Stimulated activated CD8-positive, alpha-beta memory T cell treated with anti-CD3 and anti-CD28 coated beads, Interleukin-4, amount 100 ng/mL, for 24 hours (primary cell): ENCODE data around the gene ZFP62.

Source experiments
- DNase-seq: peaks from one replicate; pipeline ENCODE4 v3.0.0-alpha.2; 2020; ENCODE audit warnings: low read depth

The ZFP62 gene

DNA sequence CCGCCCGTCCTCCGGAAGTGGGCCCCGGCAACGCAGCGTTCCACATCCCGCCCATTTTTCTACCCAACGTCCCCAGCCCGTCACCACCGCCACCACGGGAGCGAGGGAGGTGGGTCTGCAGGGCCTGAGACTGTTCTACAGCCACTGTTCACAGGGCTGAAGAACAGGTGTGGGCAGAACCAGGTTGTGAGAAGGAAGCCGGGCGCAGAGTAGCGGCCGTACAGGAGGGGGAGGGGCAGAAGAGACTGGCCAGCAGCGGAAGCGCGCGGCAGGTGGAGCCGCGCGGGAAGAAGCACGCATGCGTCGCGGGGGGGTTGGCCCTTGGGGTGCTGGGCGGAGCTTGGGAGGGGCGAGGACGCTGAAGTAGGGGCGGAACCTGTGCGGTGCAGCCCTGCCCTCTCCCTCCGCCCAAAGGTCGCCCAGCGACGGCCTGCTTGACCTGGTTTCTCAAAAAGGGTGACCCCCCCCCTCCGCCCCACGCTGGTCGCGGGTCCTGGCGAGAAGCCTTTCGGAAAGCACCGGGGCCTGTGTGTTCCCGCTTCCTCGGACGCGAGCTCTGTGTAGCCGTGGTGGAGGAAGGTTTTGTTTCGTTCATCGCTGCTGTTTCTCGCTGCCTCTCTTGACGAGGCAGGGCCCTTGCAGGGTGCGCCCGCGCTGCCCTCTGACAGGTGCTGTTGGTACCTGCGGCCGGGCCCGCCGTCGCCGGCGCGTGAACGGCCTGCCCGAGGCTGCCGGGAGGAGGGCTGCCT is 50.7 kb downstream of the ZFP62 start:
- peak; percentile 93 for DNase-seq

DNA sequence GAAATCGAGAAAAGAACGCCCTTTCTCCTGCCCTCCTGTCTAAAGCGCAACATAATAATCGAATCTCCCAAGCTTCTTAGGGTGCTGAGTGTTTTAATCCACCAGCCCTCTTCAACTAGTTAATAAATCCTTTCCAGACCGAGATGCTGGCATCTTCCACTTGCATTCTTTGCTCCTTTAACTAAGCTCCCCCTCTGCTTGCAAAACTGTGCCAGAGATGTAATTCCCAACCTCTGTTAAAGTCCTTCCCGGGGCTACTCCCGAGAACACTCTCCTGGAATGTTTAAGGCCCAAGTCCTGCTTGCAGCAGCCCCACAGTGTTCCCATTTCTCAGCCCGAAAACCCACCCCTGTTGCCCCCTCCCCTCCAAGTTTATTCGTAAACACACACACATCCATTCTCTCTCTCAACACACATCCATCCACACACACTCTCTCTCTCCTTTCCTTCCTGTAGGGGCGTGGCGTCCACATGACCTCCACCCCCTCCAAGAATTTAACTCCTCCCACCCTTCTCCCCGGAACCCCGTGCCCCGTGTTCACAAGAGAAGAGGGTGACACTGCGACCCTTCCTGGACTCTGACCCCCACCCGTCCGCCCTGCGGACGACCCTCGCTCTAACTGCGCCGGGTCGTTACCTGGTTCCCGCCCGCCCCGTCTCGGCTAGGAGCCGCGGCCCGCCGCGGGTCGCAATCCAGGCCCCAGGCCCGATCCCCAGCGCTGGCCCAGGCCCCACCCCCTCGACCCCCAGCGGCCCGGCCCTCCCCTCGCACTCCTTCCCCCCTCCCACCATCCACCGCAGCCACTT is 51.5 kb downstream of the ZFP62 start:
- peak; percentile 87 for DNase-seq

DNA sequence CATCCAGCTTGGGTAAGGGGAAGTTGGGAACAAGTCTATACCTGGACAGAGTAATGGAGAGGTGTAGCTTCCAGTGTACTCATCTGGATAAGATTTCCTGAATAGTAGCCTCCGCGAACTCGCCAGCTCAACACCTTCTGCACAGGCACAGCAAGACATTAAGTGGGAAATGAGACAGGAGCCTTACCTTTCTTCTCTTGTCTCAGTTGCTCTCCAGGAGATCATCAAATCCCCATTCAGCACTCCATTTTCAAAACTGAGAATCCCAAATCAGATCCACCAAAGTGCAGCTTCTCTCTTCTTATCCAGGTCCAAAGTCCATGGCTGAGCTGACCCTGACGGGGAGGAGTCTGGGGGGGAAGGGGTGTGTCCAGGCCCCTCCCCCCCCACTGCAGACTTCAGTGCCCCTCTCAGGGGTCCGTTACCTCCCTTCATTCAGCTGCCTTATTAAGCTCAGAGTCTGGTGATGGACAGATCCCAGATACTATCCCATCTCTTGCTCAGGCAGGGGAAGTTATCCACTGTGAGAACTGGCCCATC is 52.5 kb downstream of the ZFP62 start:
- DNase-seq = no peak

DNA sequence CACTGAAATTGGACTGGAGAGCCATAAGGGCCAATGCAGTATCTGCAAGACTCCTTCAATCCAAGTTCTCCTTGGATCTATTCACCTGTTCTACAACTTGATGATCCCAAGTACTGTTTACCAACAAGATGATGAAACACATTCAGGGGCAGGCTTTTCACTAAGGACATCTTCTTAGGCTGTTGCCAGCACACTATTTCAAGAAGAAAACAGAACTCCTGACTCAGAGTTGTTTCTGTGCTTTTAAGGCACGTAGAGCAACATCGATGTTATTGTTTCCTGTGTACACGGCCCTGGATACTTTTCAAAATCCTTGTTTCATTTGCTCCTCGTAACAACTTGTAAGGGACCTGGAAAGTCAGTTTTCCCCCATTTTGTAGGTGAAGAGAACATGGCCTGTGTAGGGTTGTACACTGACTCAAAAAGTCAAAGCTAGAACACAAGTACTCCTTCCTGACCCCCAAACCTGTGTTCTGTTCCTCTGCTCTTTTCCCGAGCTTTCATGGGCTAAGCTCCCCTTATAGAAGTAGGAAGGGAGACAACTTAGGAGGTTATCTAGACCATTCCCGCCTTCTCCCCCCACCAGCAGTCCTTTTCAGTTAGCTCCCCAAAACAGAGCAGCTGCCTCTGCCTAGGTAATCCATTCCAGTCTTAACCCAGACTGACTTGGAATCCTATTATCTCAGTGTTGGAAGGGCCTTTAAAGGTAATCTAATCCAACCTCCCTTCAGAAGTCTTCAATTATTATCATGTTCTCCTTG is 53.2 kb downstream of the ZFP62 start:
- no peak for DNase-seq

DNA sequence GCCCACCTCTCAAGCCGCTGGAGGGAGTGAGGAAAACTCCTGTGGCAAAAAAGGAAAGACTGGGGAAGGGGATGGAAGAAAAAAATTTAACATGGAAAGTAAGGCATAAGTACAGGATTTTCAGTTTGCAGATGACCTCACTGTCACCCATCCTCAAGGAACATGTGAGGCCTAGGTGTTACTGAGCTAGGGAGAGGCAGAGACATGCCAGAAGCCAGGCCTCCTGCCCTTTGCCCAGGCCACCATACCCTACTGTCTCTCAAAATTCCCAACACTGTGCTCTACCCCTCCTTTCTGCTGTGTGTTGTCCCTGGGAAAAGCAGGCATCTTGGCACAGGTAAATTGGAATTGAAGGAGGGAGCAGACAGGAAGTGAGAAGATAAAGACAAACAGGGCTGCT is 54.0 kb downstream of the ZFP62 start:
- DNase-seq = no peak

DNA sequence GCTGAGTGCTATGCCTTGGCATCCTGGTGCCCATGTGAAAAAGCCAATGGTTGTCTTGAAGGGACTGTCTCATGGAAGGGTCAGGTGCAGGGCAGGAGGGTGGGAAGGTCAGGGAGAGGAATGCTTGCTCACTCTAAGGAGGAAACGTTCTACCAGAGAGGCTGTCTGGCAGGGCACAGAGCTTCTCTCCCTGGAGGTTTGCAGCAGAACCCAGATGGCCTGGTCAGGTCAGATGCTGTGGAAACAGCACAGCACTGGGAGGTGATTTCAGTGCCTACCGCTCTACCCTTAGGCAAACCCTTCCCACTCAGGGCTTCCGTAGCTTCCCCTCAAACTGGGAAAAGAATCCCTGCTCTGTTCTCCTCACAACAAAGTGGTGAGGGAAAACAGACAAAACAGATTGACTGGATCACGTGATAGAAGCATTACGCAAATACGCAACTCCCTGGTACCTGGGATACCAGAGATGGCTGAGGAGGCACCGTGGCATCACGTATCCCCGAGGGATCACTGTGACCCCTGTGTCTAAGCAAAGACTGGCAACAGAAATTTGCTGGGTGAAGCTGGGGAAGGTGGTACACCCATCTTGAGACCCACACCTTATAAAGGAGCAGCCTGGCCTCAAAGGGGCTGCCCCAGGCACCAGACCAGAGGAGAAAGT is 54.6 kb downstream of the ZFP62 start:
- DNase-seq = no peak

DNA sequence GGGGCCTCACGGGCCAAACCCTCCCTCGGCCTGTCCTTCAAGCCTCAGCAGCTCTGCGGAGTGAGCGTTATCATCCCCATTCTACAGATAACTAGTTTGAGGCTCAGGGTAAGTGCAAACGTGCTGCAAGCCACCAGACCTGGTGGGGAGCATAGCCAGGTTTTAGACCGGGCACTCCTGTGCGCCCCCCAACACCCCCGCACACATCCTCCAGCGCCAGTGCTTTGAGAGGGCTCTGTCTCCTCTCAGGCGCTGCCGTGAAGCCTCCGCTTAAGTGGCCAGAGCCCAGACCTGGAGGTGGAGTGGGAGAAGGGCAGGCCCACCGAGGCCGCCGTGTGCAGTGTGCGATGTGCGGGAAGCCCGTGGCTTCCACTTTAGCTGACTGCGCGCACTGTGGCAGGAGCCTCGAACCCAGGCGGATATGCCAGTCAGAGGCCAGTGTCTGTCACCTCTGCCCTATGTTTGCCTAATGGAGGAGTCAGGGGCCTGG is 56.9 kb downstream of the ZFP62 start:
- no peak for DNase-seq

DNA sequence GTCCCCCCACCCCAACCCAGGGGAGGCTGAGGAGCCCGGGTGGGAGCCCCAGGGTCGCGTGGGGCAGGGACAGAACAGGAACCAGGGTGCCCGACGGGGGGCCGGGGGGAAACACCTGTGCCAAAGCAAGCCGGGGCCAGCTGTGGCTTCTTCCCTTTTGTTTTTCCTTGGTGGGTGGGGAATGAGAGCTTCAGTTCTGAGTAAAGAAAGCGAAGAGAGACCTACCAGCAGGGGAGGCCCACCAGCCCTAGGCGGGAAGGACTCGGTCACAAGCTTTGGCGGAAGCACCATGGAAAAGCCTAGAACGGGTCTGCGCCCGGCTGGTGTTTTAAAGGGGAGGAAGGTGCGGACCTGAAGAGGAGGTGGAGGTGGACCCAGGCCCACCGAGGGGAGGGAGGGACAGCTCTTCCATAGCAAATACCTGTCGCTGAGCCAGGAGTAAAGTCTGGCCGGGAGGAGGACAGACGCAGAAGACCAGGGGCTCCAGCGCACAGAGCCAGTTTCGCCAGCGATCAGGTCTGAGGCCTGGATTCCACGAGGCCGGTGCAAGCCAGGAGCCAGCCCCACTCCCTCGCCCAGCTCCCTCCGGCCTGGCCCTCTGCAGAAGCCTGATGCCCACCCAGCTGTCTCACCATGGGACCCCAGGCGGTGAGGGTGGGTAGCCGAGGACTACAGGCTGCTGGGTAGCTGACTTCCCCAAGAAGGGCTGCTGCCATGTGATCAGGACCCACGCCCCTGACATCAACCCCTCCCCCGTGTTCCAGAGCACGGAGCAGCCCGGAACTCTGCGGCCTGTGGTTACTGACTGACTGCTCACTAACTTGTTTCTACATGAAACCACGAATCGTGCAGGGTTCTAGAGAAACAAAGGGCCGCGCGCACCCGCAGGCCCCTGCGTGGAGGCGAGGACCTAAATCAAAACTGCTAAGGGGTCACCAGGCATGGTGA is 57.6 kb downstream of the ZFP62 start:
- DNase-seq = peak; percentile 83

DNA sequence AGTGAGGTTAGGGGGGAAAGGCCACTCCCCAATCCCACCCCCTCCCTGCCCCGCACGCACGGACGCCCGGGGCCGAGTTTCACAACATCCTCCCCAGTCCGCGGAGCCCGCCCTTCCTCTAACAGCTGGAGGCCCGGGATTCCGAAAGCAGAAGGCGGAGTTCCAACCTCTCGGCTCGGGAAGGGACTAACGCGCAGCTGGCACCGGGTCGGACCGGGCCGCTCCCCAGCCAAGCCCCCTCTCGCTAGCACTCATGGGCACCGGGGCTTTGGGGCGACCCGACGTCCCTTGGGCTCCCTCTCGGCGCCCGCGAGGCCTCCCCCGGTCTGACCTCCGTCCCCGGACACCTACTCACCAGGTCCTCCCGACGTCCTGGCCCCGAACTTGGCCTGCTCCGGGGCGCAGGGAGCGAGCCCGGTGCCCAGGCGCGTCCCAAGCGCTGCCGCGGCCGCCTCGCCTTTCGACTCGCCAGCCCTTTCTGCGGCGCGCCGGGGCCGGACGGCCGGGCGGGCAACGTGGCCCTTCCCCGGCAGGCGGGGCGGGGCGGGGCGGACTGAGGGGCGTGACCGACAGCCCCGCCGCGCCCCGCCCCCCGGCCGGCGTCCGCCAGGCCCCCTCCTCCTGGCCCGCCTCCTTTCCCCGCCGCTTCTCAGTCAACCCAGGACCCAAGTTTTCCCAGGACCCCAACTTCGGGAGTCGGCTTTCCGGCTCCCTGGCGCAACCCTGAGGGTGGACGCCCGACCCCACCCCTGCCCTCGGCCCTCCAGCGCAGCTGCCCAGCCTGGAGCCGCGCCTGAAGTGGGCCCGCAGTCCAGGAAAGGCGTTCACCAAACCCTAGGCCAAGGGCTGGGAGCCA is 58.5 kb downstream of the ZFP62 start, which contains the start of gene MGAT1:
TSS of gene MGAT1 (minus strand) at position 482 of the 856 bp plus-strand sequence. CDS start 9,835 bp downstream, outside the sequence.
- DNase-seq = peak; percentile 72

DNA sequence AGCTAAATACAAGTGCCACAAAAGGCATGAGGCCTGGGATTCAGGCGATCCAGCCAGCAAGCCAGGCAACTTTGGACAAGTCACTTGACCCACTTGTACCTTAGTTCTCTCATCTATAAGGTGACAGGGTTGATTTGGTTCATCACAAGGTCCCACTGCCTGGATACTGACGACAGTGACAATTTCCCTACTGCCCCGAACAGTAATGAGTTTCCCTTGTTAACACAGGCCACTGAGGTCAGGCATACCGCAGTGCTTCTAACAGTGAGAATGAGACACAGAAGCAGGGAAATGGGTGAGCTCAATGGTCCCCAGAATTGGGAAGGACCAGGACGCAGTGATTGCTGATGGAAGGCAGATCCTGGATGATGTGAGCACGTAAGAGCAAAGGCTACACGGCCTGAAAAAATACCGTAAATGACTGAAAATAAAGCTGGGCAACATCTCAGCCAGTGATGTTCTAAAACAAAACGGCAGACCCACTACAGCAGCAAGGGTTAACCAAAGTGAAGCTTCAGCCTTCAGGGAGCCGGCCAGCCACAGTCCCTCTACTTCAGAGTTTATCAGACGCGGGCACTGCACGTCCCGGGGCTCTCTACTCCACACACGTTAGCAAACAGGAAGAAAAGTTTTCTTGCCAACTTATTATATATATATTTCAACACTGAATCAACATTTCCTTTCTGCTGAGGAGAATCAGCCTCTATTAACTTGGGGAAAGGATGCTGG is 59.3 kb downstream of the ZFP62 start:
- no peak for DNase-seq

DNA sequence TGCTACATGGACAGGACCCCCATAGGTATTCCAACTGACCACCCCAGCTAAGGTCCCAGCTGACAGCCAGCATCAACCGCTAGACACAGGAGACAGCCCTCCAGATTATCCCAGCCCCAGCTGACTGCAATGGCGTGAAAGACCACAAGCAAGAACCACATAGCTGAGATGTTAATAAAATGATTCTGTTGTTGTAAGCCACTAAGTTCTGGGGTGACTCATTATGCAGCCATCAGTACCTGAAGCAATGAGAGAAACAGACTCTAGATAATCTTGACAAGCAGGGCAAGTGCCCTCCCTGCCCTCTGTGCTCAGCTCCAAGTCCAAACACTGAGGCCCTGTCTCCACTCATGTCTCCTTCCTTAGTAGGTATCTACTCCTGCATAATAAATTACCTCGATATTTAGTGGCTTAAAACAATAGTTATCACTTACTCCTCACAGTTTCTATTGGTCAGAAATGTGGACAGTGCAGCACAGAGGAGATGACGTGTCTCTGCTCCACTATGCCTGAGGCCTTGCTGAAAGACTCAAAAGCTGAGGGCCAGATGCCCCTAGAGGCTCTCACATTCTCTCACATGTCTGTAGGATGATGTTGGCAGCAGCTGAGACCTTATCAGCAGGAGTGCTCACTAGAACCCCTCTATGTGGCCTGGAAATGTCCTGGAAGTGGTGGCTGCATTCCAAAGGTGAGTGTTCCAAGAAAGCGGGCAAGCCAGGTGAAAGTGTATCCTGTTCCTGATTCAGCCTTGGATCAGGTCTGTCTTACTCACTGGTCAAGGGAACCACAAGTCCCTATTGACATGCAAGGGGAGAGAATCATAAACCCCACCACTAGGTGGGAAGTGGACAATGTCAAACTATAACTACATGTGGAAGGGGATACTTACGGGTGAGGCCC is 60.9 kb downstream of the ZFP62 start:
- DNase-seq = no peak

DNA sequence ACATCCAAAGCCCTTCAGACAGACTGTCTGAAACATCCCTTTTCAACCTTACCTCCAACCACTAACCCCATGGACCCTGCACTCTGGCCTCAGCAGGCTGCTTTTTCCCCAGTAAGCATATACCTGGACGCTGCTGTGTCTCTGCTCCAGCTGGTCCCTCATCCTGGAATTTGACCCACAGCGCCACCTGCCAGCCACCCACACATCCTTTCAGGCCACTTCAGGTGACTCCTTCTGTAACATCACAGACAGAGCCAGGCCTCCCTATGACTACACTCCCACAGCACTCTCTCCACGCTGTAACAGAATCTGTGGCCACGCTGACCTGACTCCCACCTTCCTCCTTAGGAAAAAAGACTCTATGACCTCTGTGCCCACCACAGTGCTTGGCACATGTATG is 61.9 kb downstream of the ZFP62 start:
- no peak for DNase-seq

DNA sequence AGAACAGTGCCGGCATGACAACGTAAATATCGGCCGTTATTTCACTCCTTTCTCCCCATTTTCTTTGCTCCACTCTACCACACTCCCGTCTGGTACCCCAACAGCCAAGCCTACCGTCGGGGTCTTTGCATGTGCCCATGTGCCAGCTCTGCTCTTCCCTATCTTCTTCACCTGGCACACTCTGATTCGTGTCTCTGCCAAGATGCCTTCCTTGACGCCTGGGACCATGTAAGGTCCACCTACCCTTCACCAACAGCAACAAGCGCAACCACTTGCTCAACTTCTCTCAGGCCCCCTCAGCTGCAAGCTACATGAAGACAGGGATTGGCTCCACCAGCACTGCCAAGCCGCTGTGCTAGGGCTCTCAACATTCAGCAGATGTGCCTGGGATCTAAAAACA is 62.9 kb downstream of the ZFP62 start:
- DNase-seq = no peak
